GM23338 (cell line): ENCODE results near the gene FHDC1. TPM values are rescaled to one million over a fixed set of nuclear protein-coding genes. Genes with fewer than 3 reads are reported as not detected.

Source experiments
- ATAC-seq: fragments of 200-7000 bp; cut with Tn5 transposase; 3 replicates; pipeline ENCODE4 v1.9.1; 2020
- DNase-seq: peaks from one replicate; pipeline ENCODE4 v3.0.0-alpha.2; 2015; ENCODE audit warnings: low spot score
- H2AFZ ChIP-seq: fragments of 200-600 bp; sonication (generic); 2 replicates; pipeline ENCODE4 v1.8.0; 2016; ENCODE audit warnings: antibody characterized with exemption, mild to moderate bottlenecking, moderate library complexity
- H3F3A ChIP-seq: fragments of 200-600 bp; sonication (generic); replicated peaks from 2 replicates; pipeline ENCODE4 v1.8.0; 2017; ENCODE audit warnings: antibody characterized with exemption, mixed run types, low read depth
- H3K27ac ChIP-seq: fragments of 200-600 bp; sonication (generic); 2 replicates; pipeline ENCODE4 v1.6.1; 2016; ENCODE audit warnings: low read depth
- H3K27me3 ChIP-seq: fragments of 200-600 bp; sonication (generic); 2 replicates; pipeline ENCODE4 v1.8.0; 2016; ENCODE audit warnings: mild to moderate bottlenecking, mixed run types, moderate library complexity; ENCODE audit not compliant: insufficient read depth
- H3K36me3 ChIP-seq: fragments of 200-600 bp; sonication (generic); 2 replicates; pipeline ENCODE4 v1.8.0; 2016; ENCODE audit warnings: mild to moderate bottlenecking; ENCODE audit not compliant: insufficient read depth
- H3K4me1 ChIP-seq: fragments of 200-600 bp; sonication (generic); 2 replicates; pipeline ENCODE4 v1.8.0; 2016; ENCODE audit warnings: mild to moderate bottlenecking, moderate library complexity; ENCODE audit not compliant: insufficient read depth
- H3K4me2 ChIP-seq: fragments of 200-600 bp; sonication (generic); 2 replicates; pipeline ENCODE4 v1.7.1; 2017; ENCODE audit warnings: mixed run types
- H3K4me3 ChIP-seq: fragments of 200-600 bp; sonication (generic); 2 replicates; pipeline ENCODE4 v1.6.1; 2016; ENCODE audit warnings: mixed run types
- H3K79me2 ChIP-seq: fragments of 200-600 bp; sonication (generic); replicated peaks from 2 replicates; pipeline ENCODE4 v1.8.0; 2017; ENCODE audit warnings: mild to moderate bottlenecking; ENCODE audit not compliant: insufficient read depth
- H3K9me2 ChIP-seq: fragments of 200-600 bp; sonication (generic); 2 replicates; pipeline ENCODE4 v1.8.0; 2017; ENCODE audit not compliant: insufficient read depth
- H4K20me1 ChIP-seq: fragments of 200-600 bp; sonication (generic); replicated peaks from 2 replicates; pipeline ENCODE4 v1.8.0; 2017; ENCODE audit warnings: mild to moderate bottlenecking; ENCODE audit not compliant: insufficient read depth
- H3K27ac Mint-ChIP-seq: 2 replicates; pipeline ENCODE4 v1.8.0; 2020; ENCODE audit warnings: inconsistent platforms, mild to moderate bottlenecking, moderate library complexity, mixed read lengths
- H3K27me3 Mint-ChIP-seq: 3 replicates; pipeline ENCODE4 v1.8.0; 2022; ENCODE audit warnings: low read depth, mild to moderate bottlenecking, moderate library complexity, mixed read lengths, inconsistent platforms; ENCODE audit not compliant: insufficient read depth, poor library complexity
- H3K36me3 Mint-ChIP-seq: 3 replicates; pipeline ENCODE4 v1.8.0; 2021; ENCODE audit warnings: low read depth, mild to moderate bottlenecking, inconsistent platforms, moderate library complexity, mixed read lengths
- H3K4me1 Mint-ChIP-seq: 3 replicates; pipeline ENCODE4 v1.8.0; 2020; ENCODE audit warnings: mild to moderate bottlenecking, inconsistent platforms, mixed read lengths
- H3K4me3 Mint-ChIP-seq: 3 replicates; pipeline ENCODE4 v1.8.0; 2021; ENCODE audit warnings: moderate library complexity, mild to moderate bottlenecking, inconsistent platforms, mixed read lengths
- H3K9me3 Mint-ChIP-seq: 3 replicates; pipeline ENCODE4 v1.8.0; 2020; ENCODE audit warnings: moderate library complexity, mild to moderate bottlenecking, inconsistent platforms, mixed read lengths
- EZH2 ChIP-seq: fragments of 200-600 bp; sonication (generic); IDR thresholded peaks from one replicate; pipeline ENCODE4 v1.8.0; 2017; ENCODE audit warnings: antibody characterized with exemption, mild to moderate bottlenecking, low read depth; ENCODE audit not compliant: unreplicated experiment
- NANOG ChIP-seq: IDR thresholded peaks from 2 replicates; pipeline ENCODE4 v1.6.1; 2016; ENCODE audit warnings: antibody characterized with exemption, borderline replicate concordance
- STAT1 ChIP-seq: IDR thresholded peaks from one replicate; pipeline ENCODE4 v1.6.1; 2016; ENCODE audit warnings: antibody characterized with exemption; ENCODE audit not compliant: unreplicated experiment
- ZNF114 ChIP-seq: fragments of 250-450 bp; sonication (Bioruptor Pico); IDR thresholded peaks from 2 replicates; pipeline ENCODE4 v1.5.0; 2020; ENCODE audit warnings: mild to moderate bottlenecking, moderate library complexity
- polyA plus RNA-seq: library from polyadenylated mRNA; unstranded; fragments of >200 nt; fragmentation: Nextera tagmentation; extraction: Ambion mirVana; gene quantifications from 2 replicates; pipeline ENCODE4 v1.2.1, GENCODE V29; 2016
- total RNA-seq: library from RNA; depleted of rRNA; stranded (reverse); fragments of >200 nt; shearing (Covaris generic); gene quantifications from 2 replicates; pipeline ENCODE4 v1.2.3, GENCODE V29; 2014
- TF ChIP-seq, protein P1 (sequence below), 2 experiments: fragments of 200-600 bp in 1 of 2; sonication (generic) in 1 of 2; conservative IDR thresholded peaks; 2 replicates each; pipeline versions ENCODE4 v1.5.1 to v1.6.1; 2016 to 2017; ENCODE audit warnings: antibody characterized with exemption in 2 of 2, low read depth in 2 of 2, mild to moderate bottlenecking in 2 of 2, moderate library complexity in 1 of 2
- TF ChIP-seq, protein P2 (sequence below): fragments of 250-450 bp; sonication (Bioruptor Pico); IDR thresholded peaks from 2 replicates; pipeline ENCODE4 v1.5.0; 2020; ENCODE audit warnings: mild to moderate bottlenecking, moderate library complexity
- TF ChIP-seq, protein P3 (sequence below): IDR thresholded peaks from 2 replicates; pipeline ENCODE4 v1.6.1; 2016; ENCODE audit warnings: antibody characterized with exemption

Gene FHDC1
- total and polyA plus RNA-seq, 2 experiments from 2014 or later, result 9.5 to 22.8 TPM

DNA sequence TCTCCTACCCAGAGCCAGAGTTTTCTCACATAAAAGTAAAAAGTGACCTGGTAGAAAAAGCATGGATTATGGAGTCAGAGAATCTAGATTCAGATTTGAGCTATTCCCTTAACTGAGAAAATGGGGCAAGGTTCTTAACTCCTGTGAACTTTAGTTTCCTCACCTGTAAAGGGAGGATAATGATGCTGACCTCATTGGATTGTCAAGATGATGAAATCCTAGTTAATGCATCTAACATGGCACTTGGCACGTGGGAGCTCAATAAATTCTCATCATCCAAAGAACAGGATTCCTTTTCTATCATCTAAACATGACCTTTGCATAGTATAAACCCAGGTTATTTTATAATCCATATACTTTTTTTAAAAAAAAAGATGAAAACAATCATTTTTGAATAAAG is 18.6 kb downstream of the FHDC1 start:
- H3K9me3 Mint-ChIP-seq, result no peaks in the 10 kb centered on the region
- Histone ChIP-seq H3K9me2 (no peaks in the 10 kb centered on the region), H3K4me3 (no peak overlapping the region), H3K27ac (no peak overlapping the region), H3K36me3 (peaks cover 11% of the 10 kb centered on the region; the same call in 1 of the 2 replicates), H3K4me2 (no peak overlapping the region), H3K79me2 (peaks cover 29% of the 10 kb centered on the region), H3K4me1 (peaks cover 29% of the 10 kb centered on the region), H3K27me3 (no peaks in the 10 kb centered on the region), H4K20me1 (no peaks in the 10 kb centered on the region), H3F3A (0 out of 2 replicates have a peak, but pooled peaks cover 4% of the 10 kb centered on the region), H2AFZ (no peak overlapping the region)
- H3K36me3 Mint-ChIP-seq, result peaks cover 48% of the 10 kb centered on the region
- H3K4me1 Mint-ChIP-seq, result peaks cover 51% of the 10 kb centered on the region
- H3K27ac Mint-ChIP-seq, result no peak overlapping the region
- H3K4me3 Mint-ChIP-seq, result no peak overlapping the region
- ATAC-seq (no peak), DNase-seq (no peak)
- peaks cover 3% of the 10 kb centered on the region for H3K27me3 Mint-ChIP-seq
- TF ChIP-seq, protein P1, sequence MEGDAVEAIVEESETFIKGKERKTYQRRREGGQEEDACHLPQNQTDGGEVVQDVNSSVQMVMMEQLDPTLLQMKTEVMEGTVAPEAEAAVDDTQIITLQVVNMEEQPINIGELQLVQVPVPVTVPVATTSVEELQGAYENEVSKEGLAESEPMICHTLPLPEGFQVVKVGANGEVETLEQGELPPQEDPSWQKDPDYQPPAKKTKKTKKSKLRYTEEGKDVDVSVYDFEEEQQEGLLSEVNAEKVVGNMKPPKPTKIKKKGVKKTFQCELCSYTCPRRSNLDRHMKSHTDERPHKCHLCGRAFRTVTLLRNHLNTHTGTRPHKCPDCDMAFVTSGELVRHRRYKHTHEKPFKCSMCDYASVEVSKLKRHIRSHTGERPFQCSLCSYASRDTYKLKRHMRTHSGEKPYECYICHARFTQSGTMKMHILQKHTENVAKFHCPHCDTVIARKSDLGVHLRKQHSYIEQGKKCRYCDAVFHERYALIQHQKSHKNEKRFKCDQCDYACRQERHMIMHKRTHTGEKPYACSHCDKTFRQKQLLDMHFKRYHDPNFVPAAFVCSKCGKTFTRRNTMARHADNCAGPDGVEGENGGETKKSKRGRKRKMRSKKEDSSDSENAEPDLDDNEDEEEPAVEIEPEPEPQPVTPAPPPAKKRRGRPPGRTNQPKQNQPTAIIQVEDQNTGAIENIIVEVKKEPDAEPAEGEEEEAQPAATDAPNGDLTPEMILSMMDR (conservative IDR thresholded peaks at IDR 0.05; ENCODE audit: low read depth in 2 of 2), result no peak
- TF ChIP-seq, protein P2, sequence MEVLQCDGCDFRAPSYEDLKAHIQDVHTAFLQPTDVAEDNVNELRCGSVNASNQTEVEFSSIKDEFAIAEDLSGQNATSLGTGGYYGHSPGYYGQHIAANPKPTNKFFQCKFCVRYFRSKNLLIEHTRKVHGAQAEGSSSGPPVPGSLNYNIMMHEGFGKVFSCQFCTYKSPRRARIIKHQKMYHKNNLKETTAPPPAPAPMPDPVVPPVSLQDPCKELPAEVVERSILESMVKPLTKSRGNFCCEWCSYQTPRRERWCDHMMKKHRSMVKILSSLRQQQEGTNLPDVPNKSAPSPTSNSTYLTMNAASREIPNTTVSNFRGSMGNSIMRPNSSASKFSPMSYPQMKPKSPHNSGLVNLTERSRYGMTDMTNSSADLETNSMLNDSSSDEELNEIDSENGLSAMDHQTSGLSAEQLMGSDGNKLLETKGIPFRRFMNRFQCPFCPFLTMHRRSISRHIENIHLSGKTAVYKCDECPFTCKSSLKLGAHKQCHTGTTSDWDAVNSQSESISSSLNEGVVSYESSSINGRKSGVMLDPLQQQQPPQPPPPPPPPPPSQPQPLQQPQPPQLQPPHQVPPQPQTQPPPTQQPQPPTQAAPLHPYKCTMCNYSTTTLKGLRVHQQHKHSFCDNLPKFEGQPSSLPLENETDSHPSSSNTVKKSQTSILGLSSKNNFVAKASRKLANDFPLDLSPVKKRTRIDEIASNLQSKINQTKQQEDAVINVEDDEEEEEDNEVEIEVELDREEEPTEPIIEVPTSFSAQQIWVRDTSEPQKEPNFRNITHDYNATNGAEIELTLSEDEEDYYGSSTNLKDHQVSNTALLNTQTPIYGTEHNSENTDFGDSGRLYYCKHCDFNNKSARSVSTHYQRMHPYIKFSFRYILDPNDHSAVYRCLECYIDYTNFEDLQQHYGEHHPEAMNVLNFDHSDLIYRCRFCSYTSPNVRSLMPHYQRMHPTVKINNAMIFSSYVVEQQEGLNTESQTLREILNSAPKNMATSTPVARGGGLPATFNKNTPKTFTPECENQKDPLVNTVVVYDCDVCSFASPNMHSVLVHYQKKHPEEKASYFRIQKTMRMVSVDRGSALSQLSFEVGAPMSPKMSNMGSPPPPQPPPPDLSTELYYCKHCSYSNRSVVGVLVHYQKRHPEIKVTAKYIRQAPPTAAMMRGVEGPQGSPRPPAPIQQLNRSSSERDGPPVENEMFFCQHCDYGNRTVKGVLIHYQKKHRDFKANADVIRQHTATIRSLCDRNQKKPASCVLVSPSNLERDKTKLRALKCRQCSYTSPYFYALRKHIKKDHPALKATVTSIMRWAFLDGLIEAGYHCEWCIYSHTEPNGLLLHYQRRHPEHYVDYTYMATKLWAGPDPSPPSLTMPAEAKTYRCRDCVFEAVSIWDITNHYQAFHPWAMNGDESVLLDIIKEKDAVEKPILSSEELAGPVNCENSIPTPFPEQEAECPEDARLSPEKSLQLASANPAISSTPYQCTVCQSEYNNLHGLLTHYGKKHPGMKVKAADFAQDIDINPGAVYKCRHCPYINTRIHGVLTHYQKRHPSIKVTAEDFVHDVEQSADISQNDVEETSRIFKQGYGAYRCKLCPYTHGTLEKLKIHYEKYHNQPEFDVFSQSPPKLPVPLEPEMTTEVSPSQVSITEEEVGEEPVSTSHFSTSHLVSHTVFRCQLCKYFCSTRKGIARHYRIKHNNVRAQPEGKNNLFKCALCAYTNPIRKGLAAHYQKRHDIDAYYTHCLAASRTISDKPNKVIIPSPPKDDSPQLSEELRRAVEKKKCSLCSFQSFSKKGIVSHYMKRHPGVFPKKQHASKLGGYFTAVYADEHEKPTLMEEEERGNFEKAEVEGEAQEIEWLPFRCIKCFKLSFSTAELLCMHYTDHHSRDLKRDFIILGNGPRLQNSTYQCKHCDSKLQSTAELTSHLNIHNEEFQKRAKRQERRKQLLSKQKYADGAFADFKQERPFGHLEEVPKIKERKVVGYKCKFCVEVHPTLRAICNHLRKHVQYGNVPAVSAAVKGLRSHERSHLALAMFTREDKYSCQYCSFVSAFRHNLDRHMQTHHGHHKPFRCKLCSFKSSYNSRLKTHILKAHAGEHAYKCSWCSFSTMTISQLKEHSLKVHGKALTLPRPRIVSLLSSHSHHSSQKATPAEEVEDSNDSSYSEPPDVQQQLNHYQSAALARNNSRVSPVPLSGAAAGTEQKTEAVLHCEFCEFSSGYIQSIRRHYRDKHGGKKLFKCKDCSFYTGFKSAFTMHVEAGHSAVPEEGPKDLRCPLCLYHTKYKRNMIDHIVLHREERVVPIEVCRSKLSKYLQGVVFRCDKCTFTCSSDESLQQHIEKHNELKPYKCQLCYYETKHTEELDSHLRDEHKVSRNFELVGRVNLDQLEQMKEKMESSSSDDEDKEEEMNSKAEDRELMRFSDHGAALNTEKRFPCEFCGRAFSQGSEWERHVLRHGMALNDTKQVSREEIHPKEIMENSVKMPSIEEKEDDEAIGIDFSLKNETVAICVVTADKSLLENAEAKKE, result no peak
- no peak for TF ChIP-seq ZNF114 (CRISPR knock-in tag)
- no peak for TF ChIP-seq NANOG
- no peak for TF ChIP-seq STAT1
- TF ChIP-seq, protein P3, sequence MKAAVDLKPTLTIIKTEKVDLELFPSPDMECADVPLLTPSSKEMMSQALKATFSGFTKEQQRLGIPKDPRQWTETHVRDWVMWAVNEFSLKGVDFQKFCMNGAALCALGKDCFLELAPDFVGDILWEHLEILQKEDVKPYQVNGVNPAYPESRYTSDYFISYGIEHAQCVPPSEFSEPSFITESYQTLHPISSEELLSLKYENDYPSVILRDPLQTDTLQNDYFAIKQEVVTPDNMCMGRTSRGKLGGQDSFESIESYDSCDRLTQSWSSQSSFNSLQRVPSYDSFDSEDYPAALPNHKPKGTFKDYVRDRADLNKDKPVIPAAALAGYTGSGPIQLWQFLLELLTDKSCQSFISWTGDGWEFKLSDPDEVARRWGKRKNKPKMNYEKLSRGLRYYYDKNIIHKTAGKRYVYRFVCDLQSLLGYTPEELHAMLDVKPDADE, result no peak
- no peak for TF ChIP-seq EZH2
